ELR (cell line): ENCODE results near the gene UBAP1.
"Not testable (repeated sequence)": the region's sequence is repeated elsewhere in the genome, so short reads cannot be mapped to it uniquely, and the experiment has no call there.

ENCODE experiments used
- DNase-seq: peaks from one replicate; pipeline ENCODE4 v3.0.0-alpha.2; 2015; ENCODE audit warnings: low read depth

The UBAP1 gene

DNA sequence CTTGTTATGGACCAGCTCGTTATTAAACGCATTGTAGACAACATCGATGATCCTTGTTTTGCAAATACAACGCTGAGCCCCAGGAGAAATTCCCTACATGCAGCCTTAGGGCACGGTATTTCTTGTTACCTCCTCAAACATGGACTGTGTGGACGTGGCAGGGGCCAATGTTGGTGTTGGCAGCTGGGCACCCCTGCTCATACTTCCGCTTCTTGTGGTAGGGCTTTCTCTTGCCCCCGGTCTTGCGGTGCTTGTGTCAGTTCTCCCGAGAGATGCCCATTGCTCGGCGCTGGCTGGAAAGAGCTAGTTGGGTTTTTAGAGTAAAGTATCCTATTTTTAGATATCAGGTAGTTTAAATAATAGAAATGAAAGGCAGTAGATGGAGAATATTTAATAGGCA is 45.5 kb downstream of the UBAP1 start:
- DNase-seq: no peak

DNA sequence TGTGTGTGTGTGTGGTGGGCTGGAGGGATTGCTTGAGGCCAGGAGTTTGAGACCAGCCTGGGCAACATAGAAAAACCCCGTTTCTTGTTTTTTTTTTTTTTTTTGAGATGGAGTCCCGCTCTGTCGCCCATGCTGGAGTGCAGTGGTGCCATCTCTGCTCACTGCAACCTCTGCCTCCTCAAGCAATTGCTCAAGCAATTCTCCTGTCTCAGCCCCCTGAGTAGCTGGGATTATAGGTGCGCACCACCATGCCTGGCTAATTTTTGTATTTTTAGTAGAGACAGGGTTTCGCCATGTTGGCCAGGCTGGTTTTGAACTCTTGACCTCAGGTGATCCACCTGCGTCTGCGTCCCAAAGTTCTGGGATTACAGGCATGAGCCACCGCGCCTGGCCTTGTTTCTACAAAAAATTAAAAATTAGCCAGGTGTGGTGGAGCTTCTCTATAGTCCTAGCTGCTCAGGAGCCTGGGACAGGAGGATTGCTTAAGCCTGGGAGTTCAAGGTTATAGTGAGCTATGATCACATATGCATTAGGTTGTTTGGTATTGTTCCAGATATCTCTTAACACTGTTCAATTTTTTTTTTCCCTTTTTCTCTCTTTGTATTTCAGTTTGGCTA is 47.4 kb downstream of the UBAP1 start:
- not testable (repeated sequence) for DNase-seq

DNA sequence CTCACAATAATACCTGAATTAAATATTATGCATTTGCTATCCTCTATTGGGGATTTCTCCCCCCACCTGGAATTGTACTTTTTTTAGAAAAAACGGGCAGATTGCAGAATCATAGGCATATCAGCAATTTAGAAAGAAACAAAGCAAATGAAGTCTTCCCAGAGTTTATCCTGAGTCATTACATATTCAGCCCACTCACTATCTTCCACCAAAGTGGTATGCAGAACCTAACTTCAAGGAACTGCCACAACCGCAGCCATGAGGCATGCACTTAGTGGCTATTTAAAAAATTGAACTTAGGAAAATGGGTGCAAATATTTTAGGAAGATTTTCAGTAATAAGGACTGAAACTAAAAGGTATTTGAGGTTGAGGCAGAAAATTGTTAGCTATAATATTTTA is 48.6 kb downstream of the UBAP1 start:
- DNase-seq: peak; percentile 39

DNA sequence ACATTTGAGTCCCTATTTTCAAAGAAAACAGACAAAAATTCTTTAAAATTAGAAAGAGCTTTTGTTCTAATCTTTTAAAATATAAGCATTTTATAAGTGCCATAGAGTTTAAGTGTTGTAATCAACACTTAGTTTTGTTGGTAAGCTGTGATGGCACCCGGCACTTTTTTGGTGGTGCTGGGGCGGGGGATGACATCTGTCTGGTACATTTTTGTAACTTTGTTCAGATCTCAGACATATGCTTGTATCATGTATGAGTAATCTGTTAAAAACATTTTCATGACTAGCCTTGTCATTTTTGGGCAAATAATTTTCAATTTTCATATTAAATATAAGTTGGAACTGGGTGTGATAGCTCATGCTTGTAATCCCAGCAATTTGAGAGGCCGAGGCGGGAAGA is 51.7 kb downstream of the UBAP1 start:
- no peak for DNase-seq

DNA sequence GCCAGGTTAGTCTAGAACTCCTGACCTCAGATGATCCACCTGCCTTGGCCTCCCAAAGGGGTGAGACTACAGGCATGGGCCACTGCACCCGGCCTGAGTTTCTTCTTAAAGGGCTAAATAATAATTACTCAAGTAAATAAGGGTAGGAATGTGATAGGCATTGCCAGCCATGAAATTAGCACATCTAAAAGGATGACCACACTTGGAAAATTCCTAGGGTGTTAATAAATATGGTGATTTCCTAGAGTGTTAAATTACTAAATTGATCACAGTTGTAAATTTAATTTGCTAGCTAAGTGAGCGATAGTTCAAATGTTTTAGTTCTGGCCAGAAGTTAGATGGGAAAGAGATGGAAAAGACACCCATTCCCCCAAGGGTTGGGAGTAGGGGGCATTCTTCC is 53.4 kb downstream of the UBAP1 start:
- DNase-seq: no peak

DNA sequence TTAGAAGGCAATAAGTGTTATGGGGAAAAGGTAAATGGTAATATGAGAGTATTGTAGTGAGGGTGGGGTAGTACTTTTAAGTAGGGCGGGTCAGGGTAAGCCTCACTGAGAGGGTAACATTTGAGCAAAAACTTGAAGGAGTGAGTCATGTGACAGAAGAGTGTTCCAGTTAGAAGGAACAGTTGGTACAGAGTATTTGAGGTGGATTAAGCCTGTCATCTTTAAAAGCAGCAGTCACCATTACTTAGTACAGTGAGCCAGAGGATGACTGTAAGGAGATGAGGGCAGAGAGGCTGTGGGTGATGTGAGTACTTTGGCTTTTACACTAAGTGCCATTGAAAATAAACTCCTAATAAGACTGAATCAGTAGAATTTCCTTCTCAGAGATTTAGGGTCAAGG is 54.8 kb downstream of the UBAP1 start:
- DNase-seq: no peak

DNA sequence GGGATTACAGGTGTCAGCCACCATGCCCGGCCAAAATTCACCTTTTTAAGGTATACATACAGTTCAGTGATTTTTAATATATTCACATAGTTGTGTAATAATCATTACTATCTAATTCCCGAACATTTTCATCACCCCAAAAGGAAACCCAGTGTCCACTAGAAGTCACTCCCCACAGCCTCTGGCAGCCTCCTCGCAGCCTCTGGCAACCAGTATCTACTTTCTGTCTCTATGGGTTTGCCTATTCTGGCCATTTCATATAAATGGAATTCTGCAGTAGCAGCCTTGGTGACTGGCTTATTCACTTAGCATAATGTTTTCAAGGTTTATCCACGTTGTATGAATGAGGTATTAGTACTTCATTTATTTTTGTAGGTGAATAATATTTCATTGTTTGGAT is 59.0 kb downstream of the UBAP1 start:
- no peak for DNase-seq

DNA sequence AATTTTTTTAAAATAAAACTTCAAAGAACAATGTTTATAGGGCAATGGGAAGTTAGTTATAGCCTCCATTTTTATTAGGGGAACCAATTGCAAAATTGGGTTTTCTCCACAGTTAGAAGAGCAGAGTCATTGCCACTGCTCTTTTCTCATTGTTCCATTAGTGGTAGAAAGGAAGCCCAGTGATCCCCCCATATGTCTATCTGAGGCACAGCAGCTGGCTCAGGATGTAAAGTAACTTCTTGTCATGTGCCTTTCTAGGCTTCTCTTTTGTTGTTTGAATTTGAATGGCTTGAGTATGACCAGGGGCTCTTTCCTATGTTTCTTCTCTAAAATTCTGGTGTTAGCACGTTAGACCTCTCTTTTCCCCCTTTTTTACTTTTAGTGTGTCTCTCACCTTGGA is 61.2 kb downstream of the UBAP1 start:
- DNase-seq: no peak

DNA sequence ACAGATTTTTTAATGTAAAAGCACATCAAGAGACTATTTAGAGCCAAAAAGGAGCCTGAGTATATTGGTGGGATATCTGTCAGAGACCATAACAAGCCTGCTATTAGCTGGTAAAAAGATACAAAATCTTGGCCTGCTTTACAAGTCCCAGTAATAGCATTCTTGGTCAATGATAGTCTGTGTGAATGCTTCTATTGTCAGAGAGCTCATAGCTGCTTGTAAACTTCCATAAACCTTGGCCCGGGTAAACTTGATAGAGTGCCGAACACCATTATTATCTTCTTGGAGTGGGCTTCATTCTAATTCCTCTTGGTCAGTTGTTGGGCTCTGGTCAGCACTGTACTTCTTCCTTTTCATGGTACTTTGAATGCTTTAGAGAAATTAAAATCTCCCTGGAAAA is 64.0 kb downstream of the UBAP1 start:
- no peak for DNase-seq

DNA sequence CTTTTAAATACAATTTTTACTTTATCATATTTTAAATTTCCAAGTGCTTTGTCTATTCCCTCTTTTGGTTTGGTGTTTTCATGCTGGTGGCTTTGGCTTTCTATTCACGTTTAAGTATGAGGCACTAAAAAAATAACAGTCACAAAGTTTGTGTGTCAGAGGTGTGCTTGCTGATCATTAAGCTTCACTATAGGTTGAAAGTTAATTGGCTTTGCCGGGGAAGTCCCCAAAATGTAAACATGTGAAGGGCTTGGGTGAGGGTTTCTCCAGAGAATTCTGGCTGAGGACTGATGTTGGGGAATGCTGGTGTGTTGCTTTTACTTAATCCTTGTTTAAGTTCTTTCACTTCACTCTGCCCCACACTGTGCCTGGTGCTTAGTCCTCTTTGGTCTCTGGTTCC is 66.4 kb downstream of the UBAP1 start:
- not testable (repeated sequence) for DNase-seq

DNA sequence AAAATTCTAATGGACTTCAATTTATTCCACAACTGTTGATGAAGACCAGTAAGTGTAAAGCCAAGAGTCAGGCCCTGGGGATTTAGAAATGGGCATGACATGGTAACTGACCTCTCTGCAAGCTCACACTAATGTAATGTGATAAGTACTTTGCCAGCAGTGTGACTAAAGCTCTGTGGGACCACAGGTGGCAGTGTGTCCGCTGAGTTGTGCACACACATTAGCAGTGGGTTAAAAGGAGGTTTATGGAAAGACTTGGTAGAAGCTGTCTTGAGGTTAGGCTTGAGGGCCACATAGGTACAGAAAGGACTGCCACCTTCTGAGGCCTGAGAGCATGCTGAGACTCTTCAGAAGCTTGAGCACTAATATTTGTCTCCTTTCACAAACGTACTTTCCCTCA is 67.6 kb downstream of the UBAP1 start:
- DNase-seq: no peak

DNA sequence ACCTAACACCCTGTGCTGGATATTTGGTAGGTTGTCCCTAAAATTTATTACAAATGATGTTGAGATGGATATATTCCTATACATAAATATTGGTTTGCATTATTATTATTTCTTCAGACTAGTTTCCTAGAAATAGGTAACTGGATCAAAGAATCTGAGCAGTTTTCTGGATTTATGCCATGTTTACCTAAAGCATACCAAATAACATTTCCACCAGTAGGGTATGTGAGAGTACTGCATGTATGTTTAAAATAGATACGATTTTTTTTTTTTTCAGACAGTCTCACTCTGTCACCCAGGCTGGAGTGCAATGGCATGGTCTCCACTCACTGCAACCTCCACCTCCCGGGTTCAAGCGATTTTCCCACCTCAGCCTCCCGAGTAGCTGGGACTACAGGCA is 68.9 kb downstream of the UBAP1 start:
- DNase-seq: peak; percentile 50

DNA sequence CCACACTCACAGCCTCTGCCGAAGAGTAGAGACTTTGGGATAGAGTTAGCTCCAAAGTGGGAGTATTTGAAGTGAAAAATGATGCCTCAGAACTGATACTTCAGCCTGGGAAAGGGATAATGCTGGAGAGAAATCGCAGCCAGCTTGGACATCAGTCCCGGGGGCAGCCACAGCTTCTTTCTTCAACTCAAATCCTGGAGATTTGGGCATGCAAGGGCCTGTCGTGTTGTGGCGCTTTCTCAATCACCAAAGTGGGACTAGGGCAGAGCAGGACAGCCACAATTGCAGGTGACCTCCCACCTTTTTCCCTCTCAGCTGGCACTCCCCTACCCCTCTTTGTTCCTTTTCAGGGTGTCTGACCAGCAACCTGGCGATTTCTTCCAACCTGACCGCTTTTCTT is 70.4 kb downstream of the UBAP1 start:
- no peak for DNase-seq

DNA sequence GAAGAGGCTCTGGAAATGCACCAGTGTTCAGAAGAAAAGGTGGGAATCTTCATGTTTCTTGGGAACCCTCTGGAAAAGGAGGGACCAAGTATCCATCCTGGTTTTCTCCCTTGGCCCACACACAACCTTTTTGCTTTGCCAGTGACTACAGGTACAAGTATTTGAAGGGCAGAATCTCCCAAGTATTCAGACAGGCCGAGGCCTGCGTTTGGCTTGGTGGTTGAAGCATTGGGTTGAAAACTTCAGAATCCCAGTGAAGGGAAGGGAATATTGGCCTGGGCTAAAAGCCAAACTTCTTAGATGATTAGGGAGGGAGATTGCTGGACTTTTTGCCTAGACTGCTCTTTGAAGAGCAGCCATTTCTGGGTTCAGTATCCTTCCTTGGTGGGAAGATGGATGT is 71.9 kb downstream of the UBAP1 start:
- no peak for DNase-seq

DNA sequence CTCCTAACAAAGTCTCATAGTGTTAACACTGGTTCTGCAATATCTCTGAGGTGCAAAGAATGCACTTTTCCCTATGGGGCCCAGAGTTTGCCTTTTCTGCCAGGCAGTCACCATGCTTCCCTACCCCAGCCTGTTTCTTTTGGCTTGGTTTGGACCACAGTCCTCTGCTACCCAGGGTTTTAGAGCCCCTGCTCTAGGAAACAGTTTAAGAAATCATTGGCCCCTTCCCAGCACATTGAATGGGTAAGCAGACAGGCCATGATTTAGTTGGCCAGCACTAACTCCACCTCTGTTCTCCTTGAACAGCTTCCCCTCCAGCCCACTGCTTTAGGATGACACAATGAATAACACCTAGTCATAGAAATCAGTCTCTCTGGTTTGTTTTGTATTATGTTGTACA is 73.2 kb downstream of the UBAP1 start:
- DNase-seq: no peak

DNA sequence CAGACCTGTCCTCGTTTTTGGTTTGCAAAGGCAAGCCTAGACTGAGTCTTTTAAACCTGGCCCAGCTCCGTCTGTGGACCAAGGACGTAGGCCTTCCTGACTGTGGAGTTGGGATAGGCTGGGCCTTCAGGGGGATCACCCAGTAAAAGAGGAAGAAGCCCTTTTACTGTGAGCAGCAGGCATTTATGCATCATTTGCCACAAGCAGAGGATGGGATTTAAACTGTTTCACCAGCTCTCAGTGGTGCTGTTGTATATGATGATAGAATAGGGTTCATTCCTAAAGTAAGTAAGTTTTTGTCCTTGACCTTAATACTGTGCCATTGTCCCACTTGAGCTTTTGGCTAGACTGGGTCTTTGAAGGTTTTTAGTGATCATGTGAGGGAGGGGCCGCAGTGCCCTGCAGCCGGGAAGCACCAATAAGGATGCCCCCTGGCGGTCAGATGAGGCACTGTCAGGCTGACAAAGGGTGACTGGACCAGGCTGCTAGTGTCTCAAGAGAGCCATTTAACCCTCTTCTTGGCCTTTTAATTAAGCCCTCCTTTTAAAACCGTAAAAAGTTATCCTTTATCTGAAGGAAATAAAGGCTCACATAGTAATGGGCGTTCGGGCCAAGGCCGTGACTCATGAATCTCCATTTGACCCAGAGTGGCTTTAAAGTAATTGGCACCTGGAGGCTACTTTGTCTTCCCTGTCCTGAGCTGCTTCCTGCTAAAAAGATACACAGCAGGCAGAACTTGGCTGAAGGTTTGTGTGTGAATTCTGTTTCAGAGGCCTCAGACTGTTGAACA is 74.0 kb downstream of the UBAP1 start:
- DNase-seq: peak; percentile 75

DNA sequence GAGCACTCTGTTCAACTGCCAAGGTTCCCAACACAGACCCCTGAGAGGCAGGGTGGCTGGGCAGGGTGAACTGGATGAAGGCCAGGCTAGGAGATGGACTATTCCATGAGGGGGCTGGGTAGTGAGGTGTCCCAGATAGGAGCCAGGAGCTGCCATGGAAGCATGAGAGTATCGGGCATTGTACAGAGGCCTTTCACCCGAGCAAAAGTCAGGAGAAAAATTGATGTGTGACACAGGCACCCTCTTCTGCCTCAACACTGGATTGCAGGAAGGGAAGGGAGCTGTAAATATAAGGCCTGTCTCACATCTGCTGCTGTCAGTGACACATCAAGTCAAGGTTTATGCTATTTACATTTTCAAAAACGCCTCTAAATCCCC is 74.6 kb downstream of the UBAP1 start:
- peak; percentile 51 for DNase-seq

DNA sequence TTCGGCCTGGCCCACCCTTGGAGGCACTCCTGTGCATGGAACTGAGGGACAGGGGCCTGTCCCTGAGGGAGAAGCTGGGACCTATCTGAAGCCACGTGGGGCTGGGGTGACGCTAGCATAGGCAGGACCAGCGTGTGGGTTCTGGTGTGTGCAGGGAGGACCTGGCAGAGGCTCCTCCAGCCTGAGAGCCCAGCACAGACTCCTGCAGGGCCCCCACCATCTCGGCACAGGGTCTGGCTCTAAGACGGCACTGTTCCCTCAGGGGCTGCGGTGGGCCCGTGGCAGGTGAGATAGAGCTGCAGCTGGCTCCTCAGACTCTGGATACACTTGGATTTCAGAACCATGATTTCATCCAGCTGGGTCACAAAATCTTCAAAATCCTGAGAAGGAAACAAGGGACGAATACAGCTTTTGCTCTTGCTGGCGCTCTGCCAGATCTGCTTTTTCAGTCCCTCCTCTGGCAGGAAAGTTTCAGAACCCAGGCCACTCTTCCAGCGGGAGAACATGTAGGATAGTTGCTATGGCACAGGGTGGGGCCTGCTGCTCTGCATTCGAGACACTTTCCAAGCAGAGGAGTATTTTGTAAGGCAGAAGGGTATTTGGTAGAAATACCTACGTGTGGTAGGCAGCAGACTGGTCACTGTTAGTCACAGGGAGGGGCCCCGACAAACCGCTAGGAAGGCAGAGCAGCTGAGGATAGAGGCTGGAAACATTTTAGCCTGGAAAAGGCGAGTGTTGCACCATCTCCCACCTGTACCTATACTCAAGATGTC is 75.5 kb downstream of the UBAP1 start:
- peak; percentile 94 for DNase-seq

DNA sequence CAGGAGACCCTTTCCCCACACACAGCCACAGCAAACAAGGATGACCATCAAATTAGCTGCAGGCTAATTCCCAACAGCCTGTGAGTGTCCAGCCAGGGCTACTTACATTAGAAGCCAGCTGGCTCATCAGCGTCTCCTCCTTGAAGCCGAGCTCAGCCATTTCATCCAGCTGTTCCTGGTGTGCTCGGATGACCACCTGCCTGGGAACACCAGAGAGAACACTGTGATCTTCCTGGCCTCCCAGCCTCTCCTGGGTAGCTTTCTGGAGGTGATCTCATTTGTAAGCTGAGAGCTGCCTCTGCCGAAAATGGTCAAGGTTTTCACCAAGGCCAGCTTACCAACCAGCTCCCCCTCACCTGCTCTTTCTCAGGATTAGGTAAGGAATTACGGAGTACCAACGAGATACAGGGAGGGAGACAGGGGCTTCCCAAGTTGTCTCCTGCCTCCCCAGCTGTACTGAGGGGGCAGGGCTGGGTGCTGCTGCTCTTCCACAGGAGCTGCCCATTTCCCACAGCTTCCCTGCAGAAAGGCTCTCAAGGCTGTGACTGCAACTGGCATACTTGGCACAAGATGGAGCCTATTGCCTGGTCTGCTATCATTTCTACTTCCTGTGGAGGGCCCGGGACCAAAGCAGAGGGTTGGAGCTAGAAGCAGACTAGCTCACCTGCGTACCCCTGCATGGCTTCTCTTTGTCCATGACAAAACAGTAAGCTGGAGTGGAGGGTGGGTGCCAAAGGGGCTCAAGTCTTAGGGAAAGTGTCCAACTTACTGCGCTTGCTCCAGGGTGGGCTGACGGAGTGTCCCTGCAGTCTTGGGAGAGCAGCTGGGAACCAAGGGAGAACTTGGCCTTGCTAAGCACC is 76.4 kb downstream of the UBAP1 start:
- peak; percentile 76 for DNase-seq

DNA sequence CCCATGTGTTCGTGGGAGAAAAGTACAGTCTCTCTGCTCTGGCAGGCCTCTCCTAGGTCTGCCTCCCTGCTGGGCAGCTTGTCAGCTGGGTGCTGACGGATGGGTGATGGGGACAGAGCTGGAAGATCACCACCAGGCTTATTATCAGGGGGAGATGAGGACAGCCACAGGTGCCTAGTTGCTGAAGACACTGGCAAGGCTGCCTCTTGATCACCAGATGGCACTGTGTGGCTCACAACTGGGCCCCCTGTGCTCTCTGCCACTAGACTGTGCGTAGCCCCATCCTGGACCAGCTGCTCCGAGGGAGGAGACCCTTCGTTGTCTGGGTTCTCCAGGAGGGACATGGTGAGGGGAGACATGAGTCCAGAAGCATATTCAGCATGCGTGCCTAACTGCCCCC is 77.3 kb downstream of the UBAP1 start:
- DNase-seq: peak; percentile 22

DNA sequence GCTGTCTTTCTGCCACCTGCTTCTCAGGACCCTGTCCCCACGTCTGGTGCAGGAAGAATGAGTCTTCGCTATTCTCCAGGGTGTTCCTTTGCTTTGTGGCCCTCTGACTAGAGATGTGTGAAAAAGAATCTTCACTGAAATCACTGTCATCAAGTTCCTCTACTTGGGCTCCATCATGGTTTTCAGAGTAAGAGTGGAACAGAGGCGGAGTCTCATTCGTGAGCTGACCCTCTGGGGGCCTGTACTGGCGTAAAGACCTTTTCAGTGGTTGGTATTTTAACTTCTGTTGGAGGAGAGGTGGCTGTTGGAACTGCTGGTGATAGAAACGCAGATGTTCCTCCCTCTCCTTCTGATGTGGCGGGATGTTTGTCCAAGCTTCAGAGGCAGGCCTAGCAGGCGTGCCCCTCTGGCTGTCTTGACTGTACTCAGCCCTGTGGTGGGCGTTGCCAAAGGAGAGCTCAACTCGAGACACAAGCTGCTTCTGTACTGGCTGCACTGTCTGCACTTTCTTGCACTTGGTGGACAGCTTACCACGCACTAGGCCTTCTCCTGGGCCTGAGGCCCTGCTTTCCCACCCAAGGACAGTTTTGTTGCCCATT is 78.2 kb downstream of the UBAP1 start:
- DNase-seq: no peak

DNA sequence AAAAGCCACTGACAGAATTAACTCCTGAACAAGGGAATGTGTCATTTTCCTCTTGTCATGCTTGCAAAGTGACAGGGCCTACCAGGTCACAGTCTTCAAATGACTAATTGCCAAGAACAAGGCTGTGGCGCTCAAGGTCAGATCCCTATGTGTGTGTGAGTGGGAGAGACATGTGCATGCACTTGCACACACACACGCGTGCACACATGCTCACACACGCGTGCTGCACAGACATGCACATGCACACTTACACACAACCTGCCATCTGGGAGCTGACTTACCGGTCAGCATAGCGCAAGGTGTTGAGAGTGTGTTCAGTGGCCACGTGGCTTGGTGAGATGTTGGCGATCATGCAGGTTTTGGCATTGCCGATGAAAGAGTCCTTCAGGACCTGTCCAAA is 80.5 kb downstream of the UBAP1 start:
- no peak for DNase-seq
